Kidney (tissue), 14 donors: ENCODE measurements around the gene RPS6KA2. TPM values are rescaled to one million over a fixed set of nuclear protein-coding genes. Genes with fewer than 3 reads are reported as not detected.
A peak's percentile ranks its signal among the peaks of the same experiment; 100 is the strongest.

Source experiments
- DNase-seq, 5 donors: peaks; one replicate each; pipeline ENCODE4 v3.0.0-alpha.2; 2013 to 2020
- FAIRE-seq: peaks from 2 replicates; lab custom pipeline; 2012; peaks lifted over from hg19 to GRCh38; lab: Jason Lieb, UNC
- H3K27ac ChIP-seq, 2 donors: one replicate each; pipeline ENCODE4 v1.7.0; 2013; ENCODE audit warnings: low read depth in 2 of 2, low read length in 2 of 2, inconsistent platforms in 1 of 2
- H3K27me3 ChIP-seq: one replicate; pipeline ENCODE4 v1.7.1; 2013; ENCODE audit warnings: low read length, inconsistent platforms; ENCODE audit not compliant: control insufficient read depth, insufficient read depth
- H3K36me3 ChIP-seq, 3 donors: one replicate each; pipeline versions ENCODE4 v1.7.0 to v1.7.1; 2013; ENCODE audit warnings: low read length in 3 of 3, control low read depth in 1 of 3, inconsistent platforms in 1 of 3; ENCODE audit not compliant: insufficient read depth in 3 of 3, control insufficient read depth in 2 of 3
- H3K4me1 ChIP-seq, 3 donors: one replicate each; pipeline versions ENCODE4 v1.7.0 to v1.7.1; 2013; ENCODE audit warnings: low read length in 3 of 3, inconsistent platforms in 1 of 3, low read depth in 1 of 3; ENCODE audit not compliant: control insufficient read depth in 2 of 3, insufficient read depth in 2 of 3
- H3K4me3 ChIP-seq, 3 donors: one replicate each; pipeline versions ENCODE4 v1.7.0 to v1.8.1; 2013; ENCODE audit warnings: low read length in 3 of 3, control low read depth in 1 of 3, inconsistent platforms in 1 of 3
- H3K9ac ChIP-seq, 3 donors: one replicate each; pipeline versions ENCODE4 v1.7.0 to v1.7.1; 2013; ENCODE audit warnings: low read length in 3 of 3, control low read depth in 1 of 3, inconsistent platforms in 1 of 3
- H3K9me3 ChIP-seq, 3 donors: one replicate each; pipeline versions ENCODE4 v1.7.0 to v1.7.1; 2013; ENCODE audit warnings: low read length in 3 of 3, control low read depth in 1 of 3, inconsistent platforms in 1 of 3; ENCODE audit not compliant: control insufficient read depth in 2 of 3, insufficient read depth in 1 of 3
- CTCF ChIP-seq: IDR thresholded peaks from 3 replicates; pipeline ENCODE4 v1.5.1; 2012; ENCODE audit warnings: mild to moderate bottlenecking, moderate library complexity, borderline replicate concordance; ENCODE audit not compliant: insufficient read depth; ENCODE audit errors: extremely low read depth
- intact Hi-C: fragments of 100-400 bp; cut with DNase I; formaldehyde crosslinking; loops from one replicate; pipeline ENCODE4 v1.11.1; 2022
- polyA plus RNA-seq: library from polyadenylated mRNA; stranded (reverse); fragments of 350-450 nt; fragmentation: Illumina TruSeq; extraction: RNeasy Lipid Tissue Mini Kit (QIAGEN cat#74804); gene quantifications from one replicate; pipeline ENCODE4 v1.2.3, GENCODE V29; 2014; ENCODE audit warnings: low read depth, low replicate concordance; ENCODE audit not compliant: insufficient read depth
- total RNA-seq: library from RNA; stranded (reverse); fragmentation: NEBNext Ultra II Directional; extraction: Animal tissue kit (Norgen Biotek cat#: 25700); gene quantifications from one replicate; pipeline ENCODE4 v1.2.1, GENCODE V29; 2021
- donor health status: control.
- donor health status: control.
- donor health status: control.
- donor health status: control.
- donor health status: control.
- donor health status: DM: yes; HTN: yes; CAD: no.
- donor health status: Normal renal cell carcinoma (clear cell type).

Gene RPS6KA2
- total and polyA plus RNA-seq, 2 donors from 2014 or later = 12.3 to 61.2 TPM

DNA sequence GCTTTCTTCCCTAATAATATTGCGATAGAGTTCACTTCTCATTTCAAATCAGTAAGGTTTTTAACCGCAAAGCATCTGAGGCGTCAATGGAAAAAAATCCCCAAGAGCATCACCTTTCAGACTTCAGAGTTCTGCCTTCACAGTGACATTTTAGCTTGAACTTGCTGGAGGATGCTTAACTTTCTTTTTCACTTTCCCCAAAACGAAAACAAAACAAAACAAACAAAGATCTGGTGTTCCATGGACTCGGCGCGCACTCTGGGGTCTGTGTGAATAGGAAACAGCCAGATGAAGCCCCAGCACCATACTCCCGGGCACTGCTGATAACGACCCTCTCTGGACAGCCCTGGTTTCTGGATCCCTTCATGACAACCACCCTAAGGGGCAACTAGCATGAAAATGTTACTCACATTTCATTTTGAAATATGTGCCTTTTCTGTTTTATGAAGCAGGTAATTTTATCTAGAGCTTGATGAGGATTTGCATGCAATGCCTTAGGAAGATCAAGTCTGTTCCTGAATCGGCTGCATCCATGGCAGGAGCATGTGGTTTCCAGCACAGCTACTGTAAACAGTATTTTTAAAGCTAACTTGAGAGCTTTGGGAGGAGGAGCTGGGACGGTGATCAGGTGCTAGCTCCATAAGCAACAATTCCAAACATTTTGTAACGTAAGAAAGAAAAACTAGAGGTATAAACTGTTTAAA is 85.0 kb downstream of the RPS6KA2 start:
- H3K27me3 ChIP-seq = no peaks in the 10 kb centered on the region
- H3K4me1 ChIP-seq = no peaks in the 10 kb centered on the region
- H3K9ac ChIP-seq = no peak overlapping the region
- intact Hi-C loops = no loop called here
- H3K4me3 ChIP-seq = no peak overlapping the region
- H3K27ac ChIP-seq = no peak overlapping the region
- H3K36me3 ChIP-seq = peaks cover 0 to 5% (median 0%) of the 10 kb centered on the region in 3 donors
- H3K9me3 ChIP-seq = no peaks in the 10 kb centered on the region
- DNase-seq = peak in 1 of 5 donors; percentile 43
- FAIRE-seq = no peak
- no peak for TF ChIP-seq CTCF

DNA sequence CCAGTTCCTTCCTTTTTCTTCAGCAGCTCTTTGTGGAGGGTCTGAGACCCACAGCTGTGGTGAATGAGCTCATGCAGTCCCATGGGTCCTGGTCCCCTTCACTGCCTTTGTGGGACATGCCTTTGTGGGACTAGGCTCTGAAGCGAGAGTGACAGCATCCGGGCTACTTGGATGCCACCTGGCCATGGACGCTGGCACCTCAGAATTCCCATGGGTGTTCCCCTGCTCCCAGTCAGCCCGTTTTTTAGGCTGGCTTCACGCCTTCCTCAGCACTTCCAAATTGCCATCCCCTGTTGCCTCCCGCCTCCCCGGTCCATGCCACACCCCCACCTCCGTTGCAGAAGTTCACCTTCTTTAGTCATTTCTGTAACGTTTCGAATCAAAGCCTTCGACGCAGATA is 85.7 kb downstream of the RPS6KA2 start:
- intact Hi-C loops = no loop called here
- Histone ChIP-seq H3K4me1 (no peaks in the 10 kb centered on the region), H3K9me3 (no peaks in the 10 kb centered on the region), H3K27ac (no peak overlapping the region), H3K4me3 (no peak overlapping the region), H3K27me3 (no peaks in the 10 kb centered on the region), H3K9ac (no peak overlapping the region), H3K36me3 (peaks cover 0 to 5% (median 0%) of the 10 kb centered on the region in 3 donors)
- no peak for DNase-seq
- TF ChIP-seq CTCF = no peak
- FAIRE-seq = no peak

- no peak overlapping the region for H3K27ac ChIP-seq
- no peak overlapping the region for H3K9ac ChIP-seq
- intact Hi-C loops = no loop called here
- peaks cover 0 to 5% (median 0%) of the 10 kb centered on the region in 3 donors for H3K36me3 ChIP-seq
- DNase-seq (no peak), FAIRE-seq (no peak)
- H3K4me1 ChIP-seq = no peaks in the 10 kb centered on the region
- H3K27me3 ChIP-seq = no peaks in the 10 kb centered on the region
- no peak for TF ChIP-seq CTCF
- H3K9me3 ChIP-seq = no peaks in the 10 kb centered on the region
- H3K4me3 ChIP-seq = no peak overlapping the region
Observed at GRCh38 chr6:166540631-166541331, 86.3 kb downstream of the RPS6KA2 start.
